ENCODE data around the gene NCS1. TPM values are rescaled to one million over a fixed set of nuclear protein-coding genes. Genes with fewer than 3 reads are reported as not detected.
A peak's percentile ranks its signal among the peaks of the same experiment; 100 is the strongest.

Gene NCS1
- total RNA-seq, 1 donor from 2014 or later = 26.6 TPM

- no peaks in the 10 kb centered on the region for H3K27me3 ChIP-seq (ENCODE audit: control insufficient read depth, insufficient read depth, low read length)
- peaks cover 11% of the 10 kb centered on the region for H3K36me3 ChIP-seq (ENCODE audit: control insufficient read depth, insufficient read depth, low read length)
- no peak overlapping the region for H3K4me3 ChIP-seq (ENCODE audit: low read depth, low read length)
- no peak for DNase-seq (ENCODE audit: low read depth)
- no peak for TF ChIP-seq CTCF (IDR thresholded peaks at IDR 0.05; ENCODE audit: insufficient read depth, low read length, severe bottlenecking)
- peak; percentile 75 for FAIRE-seq
These were observed 45.6 kb downstream of the NCS1 start for GRCh38 chr9:130217838-130218237.

- FAIRE-seq (no peak), DNase-seq (ENCODE audit: low read depth) (no peak)
- Histone ChIP-seq H3K4me3 (ENCODE audit: low read depth, low read length) (no peak overlapping the region), H3K36me3 (ENCODE audit: control insufficient read depth, insufficient read depth, low read length) (peaks cover 11% of the 10 kb centered on the region), H3K27me3 (ENCODE audit: control insufficient read depth, insufficient read depth, low read length) (no peaks in the 10 kb centered on the region)
- no peak for TF ChIP-seq CTCF (IDR thresholded peaks at IDR 0.05; ENCODE audit: insufficient read depth, low read length, severe bottlenecking)
These were observed 47.5 kb downstream of the NCS1 start for GRCh38 chr9:130219661-130220096.

DNA sequence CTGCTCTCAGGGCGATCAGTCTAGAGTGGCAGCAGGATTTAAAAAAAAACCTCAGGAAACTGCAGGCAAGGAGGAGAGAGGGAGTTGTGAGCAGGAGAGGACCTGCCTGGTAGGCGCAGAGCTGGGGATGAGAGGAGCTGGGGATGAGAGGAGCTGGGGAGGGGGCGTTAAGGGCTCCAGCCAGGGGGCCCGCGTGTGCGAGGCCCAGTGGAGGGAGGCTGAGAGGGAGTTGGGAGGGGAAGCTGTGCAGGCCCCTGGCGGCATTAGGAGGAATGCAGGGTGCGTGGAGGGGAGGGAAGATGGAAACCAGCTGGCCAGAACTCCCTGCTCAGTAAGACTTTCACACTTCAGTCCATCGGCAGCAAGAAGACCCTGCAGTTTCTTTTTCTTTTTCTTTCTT, 48.1 kb downstream of the NCS1 start:
- H3K27me3 ChIP-seq (ENCODE audit: control insufficient read depth, insufficient read depth, low read length) = no peaks in the 10 kb centered on the region
- TF ChIP-seq CTCF (IDR thresholded peaks at IDR 0.05; ENCODE audit: insufficient read depth, low read length, severe bottlenecking) = no peak
- no peak for FAIRE-seq
- no peak for DNase-seq (ENCODE audit: low read depth)
- peaks cover 11% of the 10 kb centered on the region for H3K36me3 ChIP-seq (ENCODE audit: control insufficient read depth, insufficient read depth, low read length)
- H3K4me3 ChIP-seq (ENCODE audit: low read depth, low read length) = no peak overlapping the region

DNA sequence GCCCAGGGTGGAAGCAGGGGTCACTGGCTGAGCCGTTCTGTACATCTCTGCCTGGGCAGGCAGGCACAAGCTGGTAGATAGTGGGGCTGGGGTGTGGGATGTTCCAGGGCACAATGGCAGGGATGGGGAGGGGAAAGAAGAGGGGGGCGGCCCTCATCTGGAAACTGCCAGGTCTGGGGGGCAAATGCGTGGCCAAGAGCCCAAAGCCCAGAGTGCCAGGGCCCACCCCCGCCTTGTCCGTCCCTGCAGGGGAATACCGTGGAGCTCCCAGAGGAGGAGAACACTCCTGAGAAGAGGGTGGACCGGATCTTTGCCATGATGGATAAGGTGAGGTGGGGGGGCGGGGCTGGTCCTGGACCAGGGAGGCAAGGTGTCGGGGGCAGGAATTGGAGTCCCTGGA, 50.6 kb downstream of the NCS1 start:
- FAIRE-seq (no peak), DNase-seq (ENCODE audit: low read depth) (no peak)
- no peak overlapping the region for H3K4me3 ChIP-seq (ENCODE audit: low read depth, low read length)
- TF ChIP-seq CTCF (IDR thresholded peaks at IDR 0.05; ENCODE audit: insufficient read depth, low read length, severe bottlenecking) = no peak
- no peaks in the 10 kb centered on the region for H3K27me3 ChIP-seq (ENCODE audit: control insufficient read depth, insufficient read depth, low read length)
- peaks cover 18% of the 10 kb centered on the region for H3K36me3 ChIP-seq (ENCODE audit: control insufficient read depth, insufficient read depth, low read length)

DNA sequence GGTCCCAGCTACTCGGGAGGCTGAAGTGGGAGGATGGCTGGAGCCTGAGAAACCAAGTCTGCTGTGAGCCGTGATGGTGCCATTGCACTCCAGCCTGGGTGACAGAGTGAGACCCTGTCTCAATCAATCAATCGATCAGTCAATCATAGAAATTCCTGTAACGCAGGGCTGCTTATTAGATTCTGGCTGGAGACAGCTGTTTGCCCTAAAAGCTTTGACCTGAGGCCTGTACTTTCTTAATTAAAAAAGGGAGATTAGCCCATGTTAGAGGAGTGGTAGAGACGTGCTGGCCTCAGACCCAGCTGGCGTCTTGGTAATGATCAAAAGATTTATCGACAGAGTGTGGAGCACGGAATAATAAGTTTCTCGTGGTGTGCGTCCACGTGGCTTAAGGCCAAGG, 52.9 kb downstream of the NCS1 start:
- no peak for TF ChIP-seq CTCF (IDR thresholded peaks at IDR 0.05; ENCODE audit: insufficient read depth, low read length, severe bottlenecking)
- Histone ChIP-seq H3K36me3 (ENCODE audit: control insufficient read depth, insufficient read depth, low read length) (peaks cover 15% of the 10 kb centered on the region), H3K4me3 (ENCODE audit: low read depth, low read length) (no peak overlapping the region), H3K27me3 (ENCODE audit: control insufficient read depth, insufficient read depth, low read length) (no peaks in the 10 kb centered on the region)
- FAIRE-seq = no peak
- no peak for DNase-seq (ENCODE audit: low read depth)

GRCh38 chr9:130225586-130225985, 53.4 kb downstream of the NCS1 start:
- FAIRE-seq (peak; percentile 13), DNase-seq (ENCODE audit: low read depth) (no peak)
- Histone ChIP-seq H3K36me3 (ENCODE audit: control insufficient read depth, insufficient read depth, low read length) (peaks cover 15% of the 10 kb centered on the region), H3K27me3 (ENCODE audit: control insufficient read depth, insufficient read depth, low read length) (no peaks in the 10 kb centered on the region), H3K4me3 (ENCODE audit: low read depth, low read length) (no peak overlapping the region)
- no peak for TF ChIP-seq CTCF (IDR thresholded peaks at IDR 0.05; ENCODE audit: insufficient read depth, low read length, severe bottlenecking)

All from bronchial epithelial cell (primary cell).